HepG2 (cell line): ENCODE measurements around the gene BLID. TPM values are rescaled to one million over a fixed set of nuclear protein-coding genes. Genes with fewer than 3 reads are reported as not detected.

Experiments used
- ATAC-seq: fragments of 200-7000 bp; cut with Tn5 transposase; 3 replicates; pipeline ENCODE4 v1.9.1; 2020; ENCODE audit warnings: mild to moderate bottlenecking, moderate library complexity
- BruUV-seq: library from RNA; stranded (reverse); fragments of 400-500 nt; replicated peaks from 2 replicates; lab custom pipeline; 2021; lab: Mats Ljungman, UMichigan
- CTCF ChIA-PET: fragments of 300-600 bp; formaldehyde crosslinking; extraction: SDS; loops from one replicate; lab custom pipeline; 2021; ENCODE audit warnings: low total read pairs, inconsistent platforms, low intra/inter-chr PET ratio; lab: Yijun Ruan, JAX
- POLR2A ChIA-PET: fragments of 350-600 bp; sonication (Branson Sonifier 250); formaldehyde crosslinking; loops from one replicate; lab custom pipeline; 2020; ENCODE audit warnings: antibody characterized with exemption, inconsistent platforms; lab: Yijun Ruan, JAX
- DNase-seq: peaks from one replicate; pipeline ENCODE4 v3.0.0-alpha.2; 2015; ENCODE audit warnings: low spot score
- FAIRE-seq: peaks from 3 replicates; lab custom pipeline; 2011; peaks lifted over from hg19 to GRCh38; lab: Jason Lieb, UNC
- H2AFZ ChIP-seq: one replicate; pipeline ENCODE4 v1.6.1; 2011; ENCODE audit warnings: low read length, inconsistent platforms
- H3K27ac ChIP-seq: fragments of 300-600 bp; 3 replicates; pipeline ENCODE4 v1.8.0; 2011; ENCODE audit warnings: mixed run types, mild to moderate bottlenecking, mixed read lengths, low read length, inconsistent platforms; ENCODE audit not compliant: insufficient read depth; ENCODE audit errors: extremely low read length
- H3K27me3 ChIP-seq, 2 experiments: fragments of 200-600 bp in 1 of 2; 2 replicates in 1 of 2; 3 replicates in 1 of 2; pipeline versions ENCODE4 v1.6.0 to v1.8.0; 2011; ENCODE audit warnings: low read length in 2 of 2, mild to moderate bottlenecking in 2 of 2, moderate library complexity in 2 of 2, inconsistent platforms in 1 of 2; ENCODE audit not compliant: insufficient read depth in 2 of 2, control insufficient read depth in 1 of 2
- H3K36me3 ChIP-seq, 2 experiments: fragments of 200-600 bp in 1 of 2; replicated peaks in 1 of 2; 2 replicates in 1 of 2; 3 replicates in 1 of 2; pipeline versions ENCODE4 v1.5.1 to v1.8.0; 2011; ENCODE audit warnings: low read length in 2 of 2, inconsistent platforms in 1 of 2; ENCODE audit not compliant: insufficient read depth in 2 of 2, control insufficient read depth in 1 of 2
- H3K4me1 ChIP-seq: 2 replicates; pipeline ENCODE4 v1.5.1; 2012; ENCODE audit warnings: low read length, inconsistent platforms; ENCODE audit not compliant: insufficient read depth
- H3K4me2 ChIP-seq: 2 replicates; pipeline ENCODE4 v1.6.0; 2011; ENCODE audit warnings: low read depth, low read length, inconsistent platforms
- H3K4me3 ChIP-seq, 3 experiments: fragments of 200-600 bp in 1 of 3; sonication (generic), shearing (Covaris generic) in 1 of 3; replicated peaks in 1 of 3; 2 replicates each; pipeline ENCODE4 v1.5.1; 2011 to 2016; ENCODE audit warnings: low read length in 3 of 3, inconsistent platforms in 2 of 3, low read depth in 2 of 3, mild to moderate bottlenecking in 2 of 3, control low read depth in 1 of 3, mixed read lengths in 1 of 3; ENCODE audit not compliant: insufficient read depth in 1 of 3
- H3K79me2 ChIP-seq: one replicate; pipeline ENCODE4 v1.6.1; 2011; ENCODE audit warnings: low read length, inconsistent platforms; ENCODE audit not compliant: insufficient read depth
- H3K9ac ChIP-seq: 2 replicates; pipeline ENCODE4 v1.6.0; 2011; ENCODE audit warnings: mild to moderate bottlenecking, low read depth, low read length, inconsistent platforms; ENCODE audit not compliant: insufficient read depth
- H3K9me3 ChIP-seq: 2 replicates; pipeline ENCODE4 v1.5.1; 2012; ENCODE audit warnings: mild to moderate bottlenecking, low read length
- H4K20me1 ChIP-seq: 2 replicates; pipeline ENCODE4 v1.6.0; 2011; ENCODE audit warnings: inconsistent platforms, mild to moderate bottlenecking, low read length, moderate library complexity; ENCODE audit not compliant: insufficient read depth
- ELK4 ChIP-seq: sonication (generic); formaldehyde crosslinking; IDR thresholded peaks from 2 replicates; pipeline ENCODE4 v1.9.0; 2021; ENCODE audit warnings: missing genetic modification reagents, borderline replicate concordance
- IRX3 ChIP-seq: sonication (generic); formaldehyde crosslinking; IDR thresholded peaks from 2 replicates; pipeline ENCODE4 v1.8.1; 2023; ENCODE audit warnings: mild to moderate bottlenecking, low read depth, missing genetic modification reagents, borderline replicate concordance
- KAT7 ChIP-seq: IDR thresholded peaks from 2 replicates; pipeline ENCODE4 v1.6.1; 2018; ENCODE audit warnings: borderline replicate concordance, missing compliant biosample characterization
- NFIC ChIP-seq: IDR thresholded peaks from 2 replicates; pipeline ENCODE4 v1.6.1; 2012; ENCODE audit warnings: mild to moderate bottlenecking, low read length, inconsistent platforms
- POGZ ChIP-seq: sonication (generic); formaldehyde crosslinking; IDR thresholded peaks from 2 replicates; pipeline ENCODE4 v1.4.0; 2020; ENCODE audit warnings: mild to moderate bottlenecking, missing genetic modification reagents
- TMF1 ChIP-seq: sonication (generic); formaldehyde crosslinking; IDR thresholded peaks from 2 replicates; pipeline ENCODE4 v1.8.1; 2022; ENCODE audit warnings: low read depth, missing genetic modification reagents
- TRIM24 ChIP-seq: sonication (generic); formaldehyde crosslinking; IDR thresholded peaks from 2 replicates; pipeline ENCODE4 v1.8.0; 2022; ENCODE audit warnings: mild to moderate bottlenecking, missing genetic modification reagents
- ZBTB3 ChIP-seq: sonication (generic); formaldehyde crosslinking; IDR thresholded peaks from 2 replicates; pipeline ENCODE4 v1.4.0; 2020; ENCODE audit warnings: low read depth, mild to moderate bottlenecking, moderate library complexity, missing genetic modification reagents, borderline replicate concordance
- ZNF296 ChIP-seq: sonication (generic); formaldehyde crosslinking; conservative IDR thresholded peaks from 2 replicates; pipeline ENCODE4 v1.5.0; 2020; ENCODE audit warnings: mild to moderate bottlenecking, missing genetic modification reagents
- ZNF816 ChIP-seq: sonication (generic); formaldehyde crosslinking; IDR thresholded peaks from 2 replicates; pipeline ENCODE4 v1.8.0; 2022; ENCODE audit warnings: missing genetic modification reagents, mild to moderate bottlenecking, borderline replicate concordance
- WGBS: methylation state at CpG from one replicate; pipeline ENCODE4 v1.1.6; 2017; ENCODE audit warnings: low lambda C conversion rate; 5-methylcytosine and 5-hydroxymethylcytosine counted together
- in situ Hi-C: cut with HindIII; loops from 2 replicates; pipeline ENCODE4 v1.10.0; 2017; ENCODE audit warnings: low pct_unique_long_range_greater_than_20kb; ENCODE audit not compliant: extremely low pct_ligation_motif_present
- intact Hi-C: fragments of 100-400 bp; cut with micrococcal nuclease; formaldehyde crosslinking; loops from one replicate; pipeline ENCODE4 v1.10.0; 2022; ENCODE audit not compliant: unreplicated experiment
- polyA plus RNA-seq, 8 experiments: library from polyadenylated mRNA; depleted of rRNA in 3 of 8; stranded (reverse) in 7 of 8; unstranded in 1 of 8; fragments of >200 nt; fragmentation: Illumina TruSeq in 4 of 8; extraction: Trizol in 4 of 8; gene quantifications; 2 replicates each; pipeline versions ENCODE4 v1.2.1 to v1.2.3, GENCODE V29; 2011 to 2016; ENCODE audit warnings: low read depth in 4 of 8, missing spikeins in 1 of 8, mixed read lengths in 1 of 8; ENCODE audit not compliant: insufficient read depth in 1 of 8
- total RNA-seq, 5 experiments: library from RNA; depleted of rRNA; stranded (reverse); fragments of >200 nt; fragmentation: Illumina TruSeq; extraction: Trizol; gene quantifications; 2 replicates each; pipeline ENCODE4 v1.2.3, GENCODE V29; 2016; ENCODE audit warnings: low read depth in 1 of 5

BLID gene
- total and polyA plus RNA-seq, 2 of the 13 experiments (the other 11 are each of a cell fraction or from before 2014, with no cell fraction given) = not detected

DNA sequence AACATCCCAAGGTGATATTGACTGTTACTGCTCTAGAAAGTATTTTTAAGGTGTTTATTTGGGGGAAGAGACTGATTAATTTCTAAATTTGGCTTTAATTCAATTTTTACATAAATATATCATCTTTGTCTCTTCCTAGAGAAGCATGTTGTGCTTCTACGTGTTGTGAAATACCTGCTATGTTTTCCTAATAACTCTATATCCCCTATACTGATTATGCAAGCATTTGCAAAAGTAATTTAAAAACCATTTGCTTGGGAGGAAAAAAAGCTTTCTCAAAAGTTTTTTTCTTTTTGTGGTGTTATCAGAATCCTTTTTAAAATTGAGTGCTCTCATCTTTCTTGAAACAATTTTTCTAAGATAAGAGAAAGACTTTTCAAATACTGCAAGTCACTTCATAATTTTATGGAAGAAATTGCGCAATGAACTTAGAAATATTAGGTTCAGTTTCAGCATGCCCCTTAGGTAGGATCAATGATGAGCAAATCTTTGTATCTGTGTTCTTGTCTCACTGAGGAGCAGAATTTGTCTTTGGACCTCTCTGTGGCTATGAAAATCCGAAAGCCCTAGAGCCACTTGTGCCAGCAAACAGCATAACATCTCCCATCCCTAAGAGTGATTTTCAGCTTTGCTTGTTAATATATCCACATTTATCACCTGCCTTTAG lies 7.4 kb upstream of the BLID start:
- Histone ChIP-seq H3K79me2 (no peaks in the 10 kb centered on the region), H3K27ac (no peak overlapping the region), H3K4me3 (no peak overlapping the region), H3K36me3 (no peaks in the 10 kb centered on the region), H3K4me1 (no peaks in the 10 kb centered on the region), H3K9ac (no peak overlapping the region)
- CTCF ChIA-PET = no interaction called here
- intact Hi-C loops = no loop called here
- no TSS peak for BruUV-seq
- POLR2A ChIA-PET = no interaction called here
- WGBS = 27% methylated on average over 3 of the region's 3 CpGs
- no peak for DNase-seq
- TF ChIP-seq ELK4 (CRISPR knock-in tag) (no peak), TRIM24 (no peak), ZBTB3 (CRISPR knock-in tag) (no peak)
- TF ChIP-seq, all 625 proteins: peak for 0
- ATAC-seq = no peak
- in situ Hi-C loops = no loop called here
- no peak overlapping the region for H3K4me2 ChIP-seq
- no peaks in the 10 kb centered on the region for H3K27me3 ChIP-seq
- no peak overlapping the region for H2AFZ ChIP-seq
- FAIRE-seq = no peak
- no peaks in the 10 kb centered on the region for H3K9me3 ChIP-seq
- no peaks in the 10 kb centered on the region for H4K20me1 ChIP-seq

DNA sequence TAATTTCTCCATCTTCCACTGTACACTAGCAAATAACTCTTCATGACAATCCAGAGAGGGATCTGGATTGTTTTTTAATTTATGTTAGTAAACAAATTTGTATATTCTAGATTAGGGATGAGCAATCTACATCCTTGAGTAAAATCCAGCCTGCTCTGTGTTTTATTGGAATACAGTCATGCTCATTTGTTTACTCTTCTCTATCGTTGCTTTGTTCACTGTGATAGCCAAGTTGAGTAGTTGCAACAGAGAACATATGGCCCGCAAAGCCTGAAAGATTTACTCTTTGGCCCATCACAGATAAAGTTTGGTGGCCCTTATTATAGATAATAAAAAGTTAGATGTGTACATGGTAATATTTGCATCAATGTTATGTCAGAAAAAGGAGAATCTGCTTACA lies 6.2 kb upstream of the BLID start:
- H3K79me2 ChIP-seq = no peaks in the 10 kb centered on the region
- no peak overlapping the region for H3K27ac ChIP-seq
- POLR2A ChIA-PET = no interaction called here
- FAIRE-seq (no peak), ATAC-seq (no peak), DNase-seq (no peak)
- H3K4me1 ChIP-seq = no peaks in the 10 kb centered on the region
- no TSS peak for BruUV-seq
- no peaks in the 10 kb centered on the region for H3K9me3 ChIP-seq
- H3K36me3 ChIP-seq = no peaks in the 10 kb centered on the region
- H4K20me1 ChIP-seq = no peaks in the 10 kb centered on the region
- no peak overlapping the region for H3K4me2 ChIP-seq
- 47% methylated on average over 2 of the region's 2 CpGs for WGBS
- H3K27me3 ChIP-seq = no peaks in the 10 kb centered on the region
- intact Hi-C loops (no loop called here), in situ Hi-C loops (no loop called here)
- CTCF ChIA-PET = no interaction called here
- H2AFZ ChIP-seq = no peak overlapping the region
- TF ChIP-seq IRX3 = no peak
- no peak for TF ChIP-seq TMF1 (CRISPR knock-in tag)
- no peak for TF ChIP-seq ZNF296 (CRISPR knock-in tag)
- TF ChIP-seq NFIC = no peak
- TF ChIP-seq POGZ = no peak
- TF ChIP-seq KAT7 = no peak
- TF ChIP-seq ZNF816 (CRISPR knock-in tag) = no peak
- no peak overlapping the region for H3K4me3 ChIP-seq
- no peak overlapping the region for H3K9ac ChIP-seq
